NCI-H774 (cell line): ENCODE measurements around the gene HRH2.

Source experiments
- DNase-seq: peaks from one replicate; lab custom pipeline; 2025; lab: John Stamatoyannopoulos, UW

HRH2 gene

GRCh38 chr5:175677571-175677970 is 19.7 kb downstream of the HRH2 start:
- DNase-seq = no peak

- DNase-seq = no peak
Measured at GRCh38 chr5:175678074-175678473, 20.2 kb downstream of the HRH2 start.

- no peak for DNase-seq
Measured at GRCh38 chr5:175679411-175679810, 21.5 kb downstream of the HRH2 start.

GRCh38 chr5:175680020-175680419 is 22.1 kb downstream of the HRH2 start:
- DNase-seq = no peak

GRCh38 chr5:175680463-175680862 is 22.6 kb downstream of the HRH2 start:
- DNase-seq = no peak

- DNase-seq = no peak
Measured at GRCh38 chr5:175681045-175681967, 23.4 kb downstream of the HRH2 start.

- DNase-seq = no peak
Measured at GRCh38 chr5:175681968-175682340, 24.1 kb downstream of the HRH2 start.

- no peak for DNase-seq
Measured at GRCh38 chr5:175682664-175683063, 24.8 kb downstream of the HRH2 start.

GRCh38 chr5:175683231-175683630 is 25.4 kb downstream of the HRH2 start:
- DNase-seq = no peak

- no peak for DNase-seq
Measured at GRCh38 chr5:175683921-175684320, 26.1 kb downstream of the HRH2 start.

GRCh38 chr5:175684931-175685330 is 27.1 kb downstream of the HRH2 start:
- no peak for DNase-seq

GRCh38 chr5:175685701-175686350 is 28.0 kb downstream of the HRH2 start:
- no peak for DNase-seq

GRCh38 chr5:175686396-175686795 is 28.5 kb downstream of the HRH2 start:
- no peak for DNase-seq

GRCh38 chr5:175686826-175687225 is 29.0 kb downstream of the HRH2 start:
- DNase-seq = no peak

- no peak for DNase-seq
Measured at GRCh38 chr5:175687231-175687701, 29.4 kb downstream of the HRH2 start.

- no peak for DNase-seq
Measured at GRCh38 chr5:175688352-175689146, 30.7 kb downstream of the HRH2 start.

- no peak for DNase-seq
Measured at GRCh38 chr5:175689147-175689991, 31.5 kb downstream of the HRH2 start.

- DNase-seq = no peak
Measured at GRCh38 chr5:175690025-175690424, 32.2 kb downstream of the HRH2 start.

GRCh38 chr5:175690586-175690985 is 32.7 kb downstream of the HRH2 start:
- DNase-seq = no peak

- no peak for DNase-seq
Measured at GRCh38 chr5:175691761-175692160, 33.9 kb downstream of the HRH2 start.

- no peak for DNase-seq
Measured at GRCh38 chr5:175692235-175692995, 34.5 kb downstream of the HRH2 start.
